GM18505 (cell line): ENCODE results near the gene NHSL2.
"Not testable (repeated sequence)": the region's sequence is repeated elsewhere in the genome, so short reads cannot be mapped to it uniquely, and the experiment has no call there.

ENCODE experiments used
- ATAC-seq: cut with Tn5 transposase; IDR thresholded peaks from one replicate; pipeline ENCODE4 v1.9.1; 2021; ENCODE audit not compliant: unreplicated experiment
- POLR2A ChIP-seq: IDR thresholded peaks from 4 replicates; pipeline ENCODE4 v1.6.1; 2011; ENCODE audit warnings: borderline replicate concordance; ENCODE audit not compliant: insufficient read depth, insufficient read length; ENCODE audit errors: extremely low read depth

Gene NHSL2

GRCh38 chrX:72159769-72160168 lies 249.1 kb downstream of the NHSL2 start:
- no peak for ATAC-seq
- no peak for TF ChIP-seq POLR2A

- no peak for TF ChIP-seq POLR2A
- ATAC-seq: no peak
Observed at GRCh38 chrX:72165551-72165950, 254.9 kb downstream of the NHSL2 start.

- TF ChIP-seq POLR2A: no peak
- no peak for ATAC-seq
Observed at GRCh38 chrX:72169008-72169728, 258.5 kb downstream of the NHSL2 start.

- not testable (repeated sequence) for ATAC-seq
Observed at GRCh38 chrX:72176289-72176688, 265.6 kb downstream of the NHSL2 start.

- no peak for ATAC-seq
- no peak for TF ChIP-seq POLR2A
Observed at GRCh38 chrX:72176981-72177380, 266.3 kb downstream of the NHSL2 start.

GRCh38 chrX:72180539-72180938 lies 269.9 kb downstream of the NHSL2 start:
- TF ChIP-seq POLR2A: no peak
- ATAC-seq: no peak

GRCh38 chrX:72181178-72182125 lies 270.8 kb downstream of the NHSL2 start, which contains the start of gene PIN4:
TSS of gene PIN4 (plus strand) at chrX:72181757. CDS start at chrX:72181786, 29 bp downstream.
- TF ChIP-seq POLR2A: peak; percentile 48
- ATAC-seq: peak; percentile 94

GRCh38 chrX:72182924-72183323 lies 272.3 kb downstream of the NHSL2 start:
- ATAC-seq: no peak
- TF ChIP-seq POLR2A: no peak

GRCh38 chrX:72201836-72202536 lies 291.3 kb downstream of the NHSL2 start:
- TF ChIP-seq POLR2A: no peak
- ATAC-seq: no peak
